OCI-LY1 (cell line): Measurements from ENCODE around the gene KCNMA1.

Source experiments
- H2AFZ ChIP-seq: fragments of 200-600 bp; sonication (generic), shearing (Covaris generic); 2 replicates; pipeline ENCODE4 v1.6.0; 2014; ENCODE audit warnings: antibody characterized with exemption, mild to moderate bottlenecking, low read length
- H3F3A ChIP-seq: fragments of 200-600 bp; sonication (generic), shearing (Covaris generic); 2 replicates; pipeline ENCODE4 v1.6.0; 2014; ENCODE audit warnings: mild to moderate bottlenecking, antibody characterized with exemption, low read length, moderate library complexity; ENCODE audit not compliant: insufficient read depth
- H3K27ac ChIP-seq: fragments of 200-600 bp; sonication (generic); 2 replicates; pipeline ENCODE4 v1.5.1; 2014; ENCODE audit warnings: low read length, mixed run types, mild to moderate bottlenecking, low read depth; ENCODE audit not compliant: poor library complexity, severe bottlenecking
- H3K27me3 ChIP-seq: fragments of 200-600 bp; sonication (generic); 2 replicates; pipeline ENCODE4 v1.6.0; 2014; ENCODE audit warnings: antibody characterized with exemption, mild to moderate bottlenecking, low read length, moderate library complexity; ENCODE audit not compliant: insufficient read depth
- H3K36me3 ChIP-seq: fragments of 200-600 bp; sonication (generic); 2 replicates; pipeline ENCODE4 v1.6.1; 2014; ENCODE audit warnings: mild to moderate bottlenecking, antibody characterized with exemption, low read length, moderate library complexity, mixed read lengths; ENCODE audit not compliant: insufficient read depth
- H3K4me1 ChIP-seq: fragments of 200-600 bp; sonication (generic); 2 replicates; pipeline ENCODE4 v1.5.1; 2014; ENCODE audit warnings: mild to moderate bottlenecking, low read length, moderate library complexity; ENCODE audit not compliant: insufficient read depth, severe bottlenecking
- H3K4me2 ChIP-seq: fragments of 200-600 bp; sonication (generic), shearing (Covaris generic); 2 replicates; pipeline ENCODE4 v1.6.1; 2014; ENCODE audit warnings: low read length
- H3K4me3 ChIP-seq: fragments of 200-600 bp; sonication (generic); 2 replicates; pipeline ENCODE4 v1.5.1; 2014; ENCODE audit warnings: low read length, low read depth, mild to moderate bottlenecking, mixed read lengths; ENCODE audit not compliant: poor library complexity, severe bottlenecking
- H3K79me2 ChIP-seq: fragments of 200-600 bp; shearing (Covaris generic); 2 replicates; pipeline ENCODE4 v1.6.1; 2016; ENCODE audit warnings: mixed run types, low read length, mixed read lengths; ENCODE audit not compliant: insufficient read depth
- H3K9ac ChIP-seq: fragments of 200-600 bp; sonication (generic), shearing (Covaris generic); 2 replicates; pipeline ENCODE4 v1.6.1; 2014; ENCODE audit warnings: mild to moderate bottlenecking, low read length, mixed read lengths
- H3K9me2 ChIP-seq: fragments of 200-600 bp; sonication (generic), shearing (Covaris generic); 2 replicates; pipeline ENCODE4 v1.6.1; 2014; ENCODE audit warnings: low read depth, mild to moderate bottlenecking, low read length, mixed read lengths
- H3K9me3 ChIP-seq: fragments of 200-600 bp; shearing (Covaris generic); 2 replicates; pipeline ENCODE4 v1.6.1; 2014; ENCODE audit warnings: low read length, mixed read lengths
- H4K20me1 ChIP-seq: fragments of 200-600 bp; sonication (generic), shearing (Covaris generic); 2 replicates; pipeline ENCODE4 v1.6.0; 2016; ENCODE audit warnings: mild to moderate bottlenecking, low read length; ENCODE audit not compliant: insufficient read depth
- CTCF ChIP-seq: fragments of 200-600 bp; sonication (generic), shearing (Covaris generic); IDR thresholded peaks from 2 replicates; pipeline ENCODE4 v1.5.1; 2017; ENCODE audit warnings: mild to moderate bottlenecking, antibody characterized with exemption, low read length, moderate library complexity, mixed read lengths
- EZH2 ChIP-seq: fragments of 200-600 bp; sonication (generic), shearing (Covaris generic); IDR thresholded peaks from 2 replicates; pipeline ENCODE4 v1.8.0; 2017; ENCODE audit warnings: borderline replicate concordance, mixed run types, mild to moderate bottlenecking, antibody characterized with exemption, low read length, moderate library complexity, mixed read lengths

KCNMA1 gene

GRCh38 chr10:77638321-77639101, 903 bp upstream of the KCNMA1 start:
- no peak overlapping the region for H3K27ac ChIP-seq
- TF ChIP-seq EZH2 (no peak), CTCF (no peak)
- H3K27me3 ChIP-seq: no peaks in the 10 kb centered on the region
- no peaks in the 10 kb centered on the region for H3K9me2 ChIP-seq
- no peaks in the 10 kb centered on the region for H3K9me3 ChIP-seq
- no peak overlapping the region for H3K9ac ChIP-seq
- H4K20me1 ChIP-seq: no peaks in the 10 kb centered on the region
- H2AFZ ChIP-seq: no peak overlapping the region
- H3K4me2 ChIP-seq: no peak overlapping the region
- H3K79me2 ChIP-seq: no peaks in the 10 kb centered on the region
- H3F3A ChIP-seq: no peaks in the 10 kb centered on the region
- H3K4me3 ChIP-seq: no peak overlapping the region
- no peaks in the 10 kb centered on the region for H3K4me1 ChIP-seq
- no peaks in the 10 kb centered on the region for H3K36me3 ChIP-seq

- Histone ChIP-seq H3K27me3 (no peaks in the 10 kb centered on the region), H3K4me3 (no peak overlapping the region), H3K4me2 (no peak overlapping the region), H3K9me2 (no peaks in the 10 kb centered on the region), H3K9ac (no peak overlapping the region), H2AFZ (no peak overlapping the region), H3F3A (no peaks in the 10 kb centered on the region), H3K36me3 (no peaks in the 10 kb centered on the region), H3K9me3 (no peaks in the 10 kb centered on the region), H4K20me1 (no peaks in the 10 kb centered on the region), H3K27ac (no peak overlapping the region), H3K4me1 (no peaks in the 10 kb centered on the region), H3K79me2 (no peaks in the 10 kb centered on the region)
- TF ChIP-seq CTCF: no peak
- TF ChIP-seq EZH2: no peak
Observed at GRCh38 chr10:77636967-77637531, 559 bp downstream of the KCNMA1 start.

GRCh38 chr10:77636282-77636966, 1.2 kb downstream of the KCNMA1 start:
- no peaks in the 10 kb centered on the region for H3K27me3 ChIP-seq
- no peaks in the 10 kb centered on the region for H3K36me3 ChIP-seq
- H4K20me1 ChIP-seq: no peaks in the 10 kb centered on the region
- H3K79me2 ChIP-seq: no peaks in the 10 kb centered on the region
- no peak overlapping the region for H2AFZ ChIP-seq
- no peak overlapping the region for H3K4me2 ChIP-seq
- H3F3A ChIP-seq: no peaks in the 10 kb centered on the region
- H3K27ac ChIP-seq: no peak overlapping the region
- TF ChIP-seq EZH2 (no peak), CTCF (no peak)
- H3K9me2 ChIP-seq: no peaks in the 10 kb centered on the region
- no peaks in the 10 kb centered on the region for H3K9me3 ChIP-seq
- no peak overlapping the region for H3K9ac ChIP-seq
- no peaks in the 10 kb centered on the region for H3K4me1 ChIP-seq
- H3K4me3 ChIP-seq: no peak overlapping the region
